SH-SY5Y (cell line): ENCODE results near the gene DNAH8.

ENCODE experiments used
- GATA2 ChIP-seq: IDR thresholded peaks from 2 replicates; pipeline ENCODE4 v1.6.1; 2011; ENCODE audit warnings: mild to moderate bottlenecking, low read depth, low read length
- GATA3 ChIP-seq: IDR thresholded peaks from 2 replicates; pipeline ENCODE4 v1.6.1; 2011; ENCODE audit warnings: low read depth, mild to moderate bottlenecking, low read length, moderate library complexity

DNA sequence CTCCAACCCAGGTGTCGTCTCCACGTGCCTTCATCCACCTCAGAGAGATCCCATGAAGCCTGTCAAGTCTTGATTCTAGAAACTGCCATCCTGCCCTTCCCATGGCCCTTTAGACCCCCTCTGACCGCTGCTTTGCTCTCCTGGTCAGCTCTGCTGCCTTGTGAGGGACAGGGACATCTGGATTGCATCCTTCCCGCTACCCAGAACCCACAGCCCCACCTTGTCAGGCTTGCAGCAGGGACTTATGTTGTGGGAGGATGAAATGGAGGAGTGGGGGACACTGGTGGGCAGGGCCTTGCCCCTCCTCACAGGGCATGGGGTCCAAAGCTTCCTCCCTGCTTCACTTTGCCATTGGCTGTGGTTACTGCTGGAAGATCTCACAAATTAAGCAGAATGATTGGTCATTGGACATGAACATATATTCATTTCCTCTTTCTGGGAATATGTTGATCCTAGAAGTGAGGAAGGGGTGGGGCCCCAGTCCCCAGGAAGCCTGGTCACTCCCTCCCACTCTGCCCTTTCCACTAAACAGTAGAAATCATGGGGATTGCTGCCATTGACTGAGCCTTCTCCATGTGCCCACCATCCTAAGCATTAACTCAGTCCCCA, 338.0 kb downstream of the DNAH8 start:
- no peak for TF ChIP-seq GATA2
- no peak for TF ChIP-seq GATA3
